IMR-90 (cell line): ENCODE measurements around the gene NDUFS7. TPM values are rescaled to one million over a fixed set of nuclear protein-coding genes. Genes with fewer than 3 reads are reported as not detected.

Source experiments
- ATAC-seq: fragments of 200-7000 bp; cut with Tn5 transposase; 2 replicates; pipeline ENCODE4 v1.9.1; 2020; ENCODE audit warnings: low read depth, mild to moderate bottlenecking, moderate library complexity
- BruUV-seq: library from RNA; stranded (reverse); fragments of 400-500 nt; replicated peaks from 2 replicates; lab custom pipeline; 2021; lab: Mats Ljungman, UMichigan
- CTCF ChIA-PET: fragments of 300-600 bp; formaldehyde crosslinking; extraction: SDS; loops from one replicate; lab custom pipeline; 2021; ENCODE audit warnings: antibody characterized with exemption; lab: Yijun Ruan, JAX
- POLR2A ChIA-PET: fragments of 300-600 bp; sonication (Branson Sonifier 250); formaldehyde crosslinking; loops from one replicate; lab custom pipeline; 2022; ENCODE audit warnings: antibody characterized with exemption; ENCODE audit not compliant: unreplicated experiment; lab: Charles Lee
- DNase-seq: peaks from one replicate; pipeline ENCODE4 v3.0.0; 2013
- H2AFZ ChIP-seq: replicated peaks from 2 replicates; pipeline ENCODE3; 2013; ENCODE audit warnings: low read length, mild to moderate bottlenecking; ENCODE audit not compliant: poor library complexity
- H2AK5ac ChIP-seq: 2 replicates; pipeline ENCODE4 v1.6.1; 2013; ENCODE audit warnings: low read depth, low read length, inconsistent platforms
- H2AK9ac ChIP-seq: replicated peaks from 2 replicates; pipeline ENCODE3; 2013; ENCODE audit warnings: mild to moderate bottlenecking, low read depth, low read length, moderate library complexity; ENCODE audit not compliant: poor library complexity
- H2BK120ac ChIP-seq: 2 replicates; pipeline ENCODE4 v1.6.1; 2013; ENCODE audit warnings: low read depth, low read length, inconsistent platforms
- H2BK15ac ChIP-seq: 3 replicates; pipeline ENCODE4 v1.6.1; 2013; ENCODE audit warnings: low read depth, low read length, inconsistent platforms
- H2BK20ac ChIP-seq: 2 replicates; pipeline ENCODE4 v1.6.1; 2013; ENCODE audit warnings: low read depth, mild to moderate bottlenecking, inconsistent platforms, low read length, moderate library complexity
- H2BK5ac ChIP-seq: 2 replicates; pipeline ENCODE4 v1.6.1; 2013; ENCODE audit warnings: mild to moderate bottlenecking, low read depth, low read length, inconsistent platforms; ENCODE audit not compliant: poor library complexity, severe bottlenecking
- H3K14ac ChIP-seq: replicated peaks from 2 replicates; pipeline ENCODE4 v1.6.1; 2013; ENCODE audit warnings: low read depth, low read length, inconsistent platforms
- H3K18ac ChIP-seq: 2 replicates; pipeline ENCODE4 v1.6.1; 2013; ENCODE audit warnings: low read depth, low read length, control low read depth
- H3K23ac ChIP-seq: 2 replicates; pipeline ENCODE4 v1.6.1; 2013; ENCODE audit warnings: low read depth, low read length, inconsistent platforms
- H3K27ac ChIP-seq: 2 replicates; pipeline ENCODE4 v1.5.1; 2013; ENCODE audit warnings: mild to moderate bottlenecking, control low read depth, low read length; ENCODE audit not compliant: insufficient read depth
- H3K27me3 ChIP-seq: 2 replicates; pipeline ENCODE4 v1.6.1; 2013; ENCODE audit warnings: low read length; ENCODE audit not compliant: control insufficient read depth, insufficient read depth
- H3K36me3 ChIP-seq: 2 replicates; pipeline ENCODE4 v1.6.1; 2013; ENCODE audit warnings: low read length, mixed read lengths; ENCODE audit not compliant: control insufficient read depth, insufficient read depth
- H3K4ac ChIP-seq: 2 replicates; pipeline ENCODE4 v1.6.1; 2013; ENCODE audit warnings: low read depth, low read length, inconsistent platforms
- H3K4me1 ChIP-seq: 2 replicates; pipeline ENCODE4 v1.6.1; 2013; ENCODE audit warnings: low read length, mixed read lengths; ENCODE audit not compliant: control insufficient read depth, insufficient read depth
- H3K4me2 ChIP-seq: 2 replicates; pipeline ENCODE4 v1.6.1; 2013; ENCODE audit warnings: low read depth, mild to moderate bottlenecking, control low read depth, low read length, moderate library complexity
- H3K4me3 ChIP-seq: 2 replicates; pipeline ENCODE4 v1.5.1; 2013; ENCODE audit warnings: low read depth, mild to moderate bottlenecking, control low read depth, low read length, moderate library complexity; ENCODE audit not compliant: insufficient read depth
- H3K56ac ChIP-seq: 2 replicates; pipeline ENCODE4 v1.6.1; 2013; ENCODE audit warnings: low read length, inconsistent platforms; ENCODE audit not compliant: insufficient read depth; ENCODE audit errors: extremely low read depth
- H3K79me1 ChIP-seq, 2 experiments: 2 replicates each; pipeline ENCODE4 v1.6.1; 2013; ENCODE audit warnings: low read length in 2 of 2, inconsistent platforms in 1 of 2, low read depth in 1 of 2
- H3K9ac ChIP-seq: 2 replicates; pipeline ENCODE4 v1.6.1; 2013; ENCODE audit warnings: low read depth, low read length, control low read depth
- H3K9me1 ChIP-seq: 2 replicates; pipeline ENCODE4 v1.6.1; 2013; ENCODE audit warnings: low read length, inconsistent platforms; ENCODE audit not compliant: insufficient read depth
- H3K9me3 ChIP-seq: 2 replicates; pipeline ENCODE4 v1.6.1; 2013; ENCODE audit warnings: low read length; ENCODE audit not compliant: control insufficient read depth, insufficient read depth
- H4K20me1 ChIP-seq: 2 replicates; pipeline ENCODE4 v1.6.1; 2013; ENCODE audit warnings: low read length, inconsistent platforms; ENCODE audit not compliant: insufficient read depth
- H4K5ac ChIP-seq: 2 replicates; pipeline ENCODE4 v1.6.1; 2013; ENCODE audit warnings: mild to moderate bottlenecking, low read depth, low read length, control low read depth
- H4K8ac ChIP-seq, 2 experiments: 2 replicates each; pipeline ENCODE4 v1.6.1; 2013; ENCODE audit warnings: low read depth in 2 of 2, low read length in 2 of 2, control low read depth in 1 of 2, inconsistent platforms in 1 of 2
- H4K91ac ChIP-seq: 2 replicates; pipeline ENCODE4 v1.6.1; 2013; ENCODE audit warnings: low read depth, low read length, inconsistent platforms; ENCODE audit not compliant: insufficient read depth
- BHLHE40 ChIP-seq: fragments of 150-350 bp; IDR thresholded peaks from 2 replicates; pipeline ENCODE4 v1.6.1; 2016; ENCODE audit warnings: mild to moderate bottlenecking, low read depth, low read length
- CHD1 ChIP-seq: IDR thresholded peaks from 2 replicates; pipeline ENCODE4 v1.6.1; 2012; ENCODE audit warnings: low read depth, low read length, improper control_type of control experiment
- CTCF ChIP-seq: conservative IDR thresholded peaks from 2 replicates; pipeline ENCODE4 v1.5.1; 2012; ENCODE audit warnings: mild to moderate bottlenecking, low read depth, low read length, improper control_type of control experiment
- ELK1 ChIP-seq: fragments of 150-350 bp; IDR thresholded peaks from 2 replicates; pipeline ENCODE4 v1.6.1; 2016; ENCODE audit warnings: low read depth, mild to moderate bottlenecking, low read length, moderate library complexity, borderline replicate concordance
- MAFK ChIP-seq: IDR thresholded peaks from 2 replicates; pipeline ENCODE4 v1.6.1; 2012; ENCODE audit warnings: low read depth, low read length, improper control_type of control experiment
- NFE2L2 ChIP-seq: fragments of 150-350 bp; IDR thresholded peaks from 2 replicates; pipeline ENCODE4 v1.6.1; 2016; ENCODE audit warnings: low read depth, mild to moderate bottlenecking, low read length
- POLR2A ChIP-seq: IDR thresholded peaks from 2 replicates; pipeline ENCODE4 v1.6.1; 2012; ENCODE audit warnings: mild to moderate bottlenecking, low read depth, low read length
- RAD21 ChIP-seq: IDR thresholded peaks from 2 replicates; pipeline ENCODE4 v1.6.1; 2012; ENCODE audit warnings: low read length, improper control_type of control experiment
- WGBS, 2 experiments: methylation state at CpG; one replicate each; pipeline versions ENCODE4 v1.1.5 to v1.1.7; 2013; ENCODE audit warnings: missing lambda C conversion rate in 2 of 2; ENCODE audit not compliant: insufficient read length in 1 of 2; ENCODE audit errors: extremely low coverage in 2 of 2; 5-methylcytosine and 5-hydroxymethylcytosine counted together
- dilution Hi-C: fragments of 300-500 bp; cut with HindIII; formaldehyde crosslinking; loops from one replicate; pipeline ENCODE4 v1.14.3; 2018; ENCODE audit warnings: low sequenced_read_pairs; ENCODE audit not compliant: unreplicated experiment
- in situ Hi-C: fragments of 300-500 bp; cut with MboI; formaldehyde crosslinking; loops from 3 replicates; pipeline ENCODE4 v1.14.3; 2019; ENCODE audit warnings: low sequenced_read_pairs, inconsistent platforms, mixed read lengths
- intact Hi-C: fragments of 100-400 bp; cut with micrococcal nuclease; formaldehyde crosslinking; loops from 2 replicates; pipeline ENCODE4 v1.10.0; 2022
- polyA plus RNA-seq, 3 experiments: library from polyadenylated mRNA; depleted of rRNA; stranded (reverse); fragments of >200 nt; gene quantifications; 2 replicates each; pipeline ENCODE4 v1.2.3, GENCODE V29; 2012; ENCODE audit warnings: low replicate concordance in 1 of 3
- total RNA-seq: library from RNA; depleted of rRNA; stranded (reverse); fragments of >200 nt; gene quantifications from 2 replicates; pipeline ENCODE4 v1.2.3, GENCODE V29; 2012

Gene NDUFS7
- total and polyA plus RNA-seq, 2 of the 4 experiments (the other 2 are of a cell fraction) = 60.8 to 136 TPM

GRCh38 chr19:1418496-1418775, 34.7 kb downstream of the NDUFS7 start:
- in situ Hi-C loops = no loop called here
- no peak overlapping the region for H3K4me3 ChIP-seq
- no peak overlapping the region for H2AK9ac ChIP-seq
- H4K91ac ChIP-seq = no peak overlapping the region
- peaks cover 19% of the 10 kb centered on the region for H3K4me1 ChIP-seq
- H2BK5ac ChIP-seq = no peak overlapping the region
- no peak overlapping the region for H3K27ac ChIP-seq
- H2BK20ac ChIP-seq = no peak overlapping the region
- intact Hi-C loops = no loop called here
- H3K56ac ChIP-seq = no peak overlapping the region
- no peak overlapping the region for H2AFZ ChIP-seq
- no peak overlapping the region for H2BK120ac ChIP-seq
- no peak for DNase-seq
- no peak overlapping the region for H3K23ac ChIP-seq
- H3K9ac ChIP-seq = no peak overlapping the region
- ChIA-PET CTCF (no interaction called here), POLR2A (no interaction called here)
- no peak overlapping the region for H3K4me2 ChIP-seq
- H3K9me1 ChIP-seq = peaks cover 17% of the 10 kb centered on the region
- H4K8ac ChIP-seq = no peak overlapping the region
- H4K20me1 ChIP-seq = peaks cover 90% of the 10 kb centered on the region
- WGBS, 2 experiments = 91% methylated on average over 7 of the region's 13 CpGs; no CpG with 5 or more reads in 1 of the 2 experiments
- no peaks in the 10 kb centered on the region for H3K9me3 ChIP-seq
- no peak overlapping the region for H3K4ac ChIP-seq
- TF ChIP-seq CTCF = no peak
- TF ChIP-seq CHD1 = no peak
- no peak for TF ChIP-seq RAD21
- no peak for TF ChIP-seq MAFK
- no peak for TF ChIP-seq ELK1
- TF ChIP-seq BHLHE40 = no peak
- no peak for TF ChIP-seq NFE2L2
- TF ChIP-seq POLR2A = no peak
- H2BK15ac ChIP-seq = no peak overlapping the region
- BruUV-seq = no TSS peak
- no peaks in the 10 kb centered on the region for H3K27me3 ChIP-seq
- no peak overlapping the region for H3K18ac ChIP-seq
- H4K5ac ChIP-seq = no peak overlapping the region
- H2AK5ac ChIP-seq = no peak overlapping the region
- no peak overlapping the region for H3K14ac ChIP-seq
- dilution Hi-C loops = no loop called here
- H3K36me3 ChIP-seq = peaks cover 50% of the 10 kb centered on the region
- ATAC-seq = no peak
- peaks cover 7 to 71% of the 10 kb centered on the region in 2 experiments; a peak in 3 of 4 replicates for H3K79me1 ChIP-seq
